Measurements from ENCODE around the gene TUSC2.

TUSC2 gene

GRCh38 chr3:50327943-50328691 is at the start of gene TUSC2:
TUSC2 (minus strand) TSS chr3:50328223; CDS start chr3:50328099, 124 bp downstream.
- DNase-seq, result peak; percentile 98

GRCh38 chr3:50375258-50375931 is 47.4 kb upstream of the TUSC2 start:
- no peak for DNase-seq

GRCh38 chr3:50374363-50375257 is 46.6 kb upstream of the TUSC2 start:
- DNase-seq, result no peak

GRCh38 chr3:50373146-50374051 is 45.4 kb upstream of the TUSC2 start:
- DNase-seq, result no peak

- no peak for DNase-seq
Observed at GRCh38 chr3:50372349-50372748, 44.3 kb upstream of the TUSC2 start.

GRCh38 chr3:50371133-50371685 is 43.2 kb upstream of the TUSC2 start:
- DNase-seq, result no peak

GRCh38 chr3:50370594-50370993 is 42.6 kb upstream of the TUSC2 start:
- DNase-seq, result no peak

- DNase-seq, result no peak
Observed at GRCh38 chr3:50369012-50369670, 41.1 kb upstream of the TUSC2 start.

- no peak for DNase-seq
Observed at GRCh38 chr3:50365842-50366220, 37.8 kb upstream of the TUSC2 start.

GRCh38 chr3:50365080-50365841 is 37.2 kb upstream of the TUSC2 start:
- DNase-seq, result peak; percentile 84

GRCh38 chr3:50364573-50365079 is 36.6 kb upstream of the TUSC2 start:
- DNase-seq, result no peak

- DNase-seq, result no peak
Observed at GRCh38 chr3:50359760-50360110, 31.7 kb upstream of the TUSC2 start.

GRCh38 chr3:50358911-50359759 is 31.1 kb upstream of the TUSC2 start, which contains the start of gene TMEM115:
TMEM115 (minus strand) TSS chr3:50359521; CDS start chr3:50359063, 458 bp downstream.
- peak; percentile 97 for DNase-seq

GRCh38 chr3:50358355-50358910 is 30.4 kb upstream of the TUSC2 start:
- no peak for DNase-seq

GRCh38 chr3:50357481-50357880 is 29.5 kb upstream of the TUSC2 start:
- peak; percentile 56 for DNase-seq

- DNase-seq, result peak; percentile 60
Observed at GRCh38 chr3:50356553-50356952, 28.5 kb upstream of the TUSC2 start.

- DNase-seq, result no peak
Observed at GRCh38 chr3:50355829-50356552, 28.0 kb upstream of the TUSC2 start.

- DNase-seq, result no peak
Observed at GRCh38 chr3:50354850-50355249, 26.8 kb upstream of the TUSC2 start.
